GM23338 (cell line): ENCODE measurements around the gene RCOR1. TPM values are rescaled to one million over a fixed set of nuclear protein-coding genes. Genes with fewer than 3 reads are reported as not detected.
A peak's percentile ranks its signal among the peaks of the same experiment; 100 is the strongest.

Experiments
- ATAC-seq: fragments of 200-7000 bp; cut with Tn5 transposase; 3 replicates; pipeline ENCODE4 v1.9.1; 2020
- DNase-seq: peaks from one replicate; pipeline ENCODE4 v3.0.0-alpha.2; 2015; ENCODE audit warnings: low spot score
- H2AFZ ChIP-seq: fragments of 200-600 bp; sonication (generic); 2 replicates; pipeline ENCODE4 v1.8.0; 2016; ENCODE audit warnings: antibody characterized with exemption, mild to moderate bottlenecking, moderate library complexity
- H3F3A ChIP-seq: fragments of 200-600 bp; sonication (generic); replicated peaks from 2 replicates; pipeline ENCODE4 v1.8.0; 2017; ENCODE audit warnings: antibody characterized with exemption, mixed run types, low read depth
- H3K27ac ChIP-seq: fragments of 200-600 bp; sonication (generic); 2 replicates; pipeline ENCODE4 v1.6.1; 2016; ENCODE audit warnings: low read depth
- H3K27me3 ChIP-seq: fragments of 200-600 bp; sonication (generic); 2 replicates; pipeline ENCODE4 v1.8.0; 2016; ENCODE audit warnings: mild to moderate bottlenecking, mixed run types, moderate library complexity; ENCODE audit not compliant: insufficient read depth
- H3K36me3 ChIP-seq: fragments of 200-600 bp; sonication (generic); 2 replicates; pipeline ENCODE4 v1.8.0; 2016; ENCODE audit warnings: mild to moderate bottlenecking; ENCODE audit not compliant: insufficient read depth
- H3K4me1 ChIP-seq: fragments of 200-600 bp; sonication (generic); 2 replicates; pipeline ENCODE4 v1.8.0; 2016; ENCODE audit warnings: mild to moderate bottlenecking, moderate library complexity; ENCODE audit not compliant: insufficient read depth
- H3K4me2 ChIP-seq: fragments of 200-600 bp; sonication (generic); 2 replicates; pipeline ENCODE4 v1.7.1; 2017; ENCODE audit warnings: mixed run types
- H3K4me3 ChIP-seq: fragments of 200-600 bp; sonication (generic); 2 replicates; pipeline ENCODE4 v1.6.1; 2016; ENCODE audit warnings: mixed run types
- H3K79me2 ChIP-seq: fragments of 200-600 bp; sonication (generic); replicated peaks from 2 replicates; pipeline ENCODE4 v1.8.0; 2017; ENCODE audit warnings: mild to moderate bottlenecking; ENCODE audit not compliant: insufficient read depth
- H3K9me2 ChIP-seq: fragments of 200-600 bp; sonication (generic); 2 replicates; pipeline ENCODE4 v1.8.0; 2017; ENCODE audit not compliant: insufficient read depth
- H4K20me1 ChIP-seq: fragments of 200-600 bp; sonication (generic); replicated peaks from 2 replicates; pipeline ENCODE4 v1.8.0; 2017; ENCODE audit warnings: mild to moderate bottlenecking; ENCODE audit not compliant: insufficient read depth
- H3K27ac Mint-ChIP-seq: 2 replicates; pipeline ENCODE4 v1.8.0; 2020; ENCODE audit warnings: inconsistent platforms, mild to moderate bottlenecking, moderate library complexity, mixed read lengths
- H3K27me3 Mint-ChIP-seq: 3 replicates; pipeline ENCODE4 v1.8.0; 2022; ENCODE audit warnings: low read depth, mild to moderate bottlenecking, moderate library complexity, mixed read lengths, inconsistent platforms; ENCODE audit not compliant: insufficient read depth, poor library complexity
- H3K36me3 Mint-ChIP-seq: 3 replicates; pipeline ENCODE4 v1.8.0; 2021; ENCODE audit warnings: low read depth, mild to moderate bottlenecking, inconsistent platforms, moderate library complexity, mixed read lengths
- H3K4me1 Mint-ChIP-seq: 3 replicates; pipeline ENCODE4 v1.8.0; 2020; ENCODE audit warnings: mild to moderate bottlenecking, inconsistent platforms, mixed read lengths
- H3K4me3 Mint-ChIP-seq: 3 replicates; pipeline ENCODE4 v1.8.0; 2021; ENCODE audit warnings: moderate library complexity, mild to moderate bottlenecking, inconsistent platforms, mixed read lengths
- H3K9me3 Mint-ChIP-seq: 3 replicates; pipeline ENCODE4 v1.8.0; 2020; ENCODE audit warnings: moderate library complexity, mild to moderate bottlenecking, inconsistent platforms, mixed read lengths
- CREB1 ChIP-seq: fragments of 250-450 bp; sonication (Bioruptor Pico); IDR thresholded peaks from 2 replicates; pipeline ENCODE4 v1.5.0; 2020; ENCODE audit warnings: low read depth, mild to moderate bottlenecking, moderate library complexity
- CTCF ChIP-seq, 2 experiments: fragments of 200-600 bp in 1 of 2; sonication (generic) in 1 of 2; conservative IDR thresholded peaks; 2 replicates each; pipeline versions ENCODE4 v1.5.1 to v1.6.1; 2016 to 2017; ENCODE audit warnings: antibody characterized with exemption in 2 of 2, low read depth in 2 of 2, mild to moderate bottlenecking in 2 of 2, moderate library complexity in 1 of 2
- ETS1 ChIP-seq: IDR thresholded peaks from 2 replicates; pipeline ENCODE4 v1.6.1; 2016; ENCODE audit warnings: antibody characterized with exemption
- EZH2 ChIP-seq: fragments of 200-600 bp; sonication (generic); IDR thresholded peaks from one replicate; pipeline ENCODE4 v1.8.0; 2017; ENCODE audit warnings: antibody characterized with exemption, mild to moderate bottlenecking, low read depth; ENCODE audit not compliant: unreplicated experiment
- EZH2phosphoT487 ChIP-seq: fragments of 200-600 bp; sonication (generic); IDR thresholded peaks from one replicate; pipeline ENCODE4 v1.8.1; 2018; ENCODE audit warnings: antibody characterized with exemption; ENCODE audit not compliant: unreplicated experiment
- JUNB ChIP-seq: IDR thresholded peaks from one replicate; pipeline ENCODE4 v1.6.1; 2016; ENCODE audit warnings: antibody characterized with exemption; ENCODE audit not compliant: unreplicated experiment
- STAT1 ChIP-seq: IDR thresholded peaks from one replicate; pipeline ENCODE4 v1.6.1; 2016; ENCODE audit warnings: antibody characterized with exemption; ENCODE audit not compliant: unreplicated experiment
- ZNF114 ChIP-seq: fragments of 250-450 bp; sonication (Bioruptor Pico); IDR thresholded peaks from 2 replicates; pipeline ENCODE4 v1.5.0; 2020; ENCODE audit warnings: mild to moderate bottlenecking, moderate library complexity
- ZNF331 ChIP-seq: fragments of 250-450 bp; sonication (Bioruptor Pico); IDR thresholded peaks from 2 replicates; pipeline ENCODE4 v1.5.0; 2020; ENCODE audit warnings: low read depth, mild to moderate bottlenecking, moderate library complexity
- ZNF462 ChIP-seq: fragments of 250-450 bp; sonication (Bioruptor Pico); IDR thresholded peaks from 2 replicates; pipeline ENCODE4 v1.5.0; 2020; ENCODE audit warnings: mild to moderate bottlenecking, moderate library complexity
- polyA plus RNA-seq: library from polyadenylated mRNA; unstranded; fragments of >200 nt; fragmentation: Nextera tagmentation; extraction: Ambion mirVana; gene quantifications from 2 replicates; pipeline ENCODE4 v1.2.1, GENCODE V29; 2016
- total RNA-seq: library from RNA; depleted of rRNA; stranded (reverse); fragments of >200 nt; shearing (Covaris generic); gene quantifications from 2 replicates; pipeline ENCODE4 v1.2.3, GENCODE V29; 2014

Gene RCOR1
- total and polyA plus RNA-seq, 2 experiments from 2014 or later, result 7.6 to 26.1 TPM

GRCh38 chr14:102708494-102708893, 116.0 kb downstream of the RCOR1 start (continued):
- TF ChIP-seq ZNF462 (CRISPR knock-in tag), result no peak
- TF ChIP-seq CREB1, result no peak
- TF ChIP-seq ETS1, result no peak
- no peak for TF ChIP-seq EZH2
- TF ChIP-seq ZNF114, result no peak

- Mint-ChIP-seq H3K9me3 (no peaks in the 10 kb centered on the region), H3K36me3 (peaks cover 34% of the 10 kb centered on the region; the same call in 2 of the 3 replicates)
- no peak for ATAC-seq
Measured at GRCh38 chr14:102711207-102711606, 118.8 kb downstream of the RCOR1 start.

More at GRCh38 chr14:102711207-102711606, 118.8 kb downstream of the RCOR1 start:
- Histone ChIP-seq H3K4me2 (no peak overlapping the region), H3K27ac (no peak overlapping the region), H2AFZ (no peak overlapping the region), H3K9me2 (no peaks in the 10 kb centered on the region), H3F3A (peaks cover 2% of the 10 kb centered on the region; the same call in 1 of the 2 replicates), H3K36me3 (peaks cover 18% of the 10 kb centered on the region; the same call in 1 of the 2 replicates), H3K79me2 (peaks cover 4% of the 10 kb centered on the region; the same call in 1 of the 2 replicates), H3K27me3 (no peaks in the 10 kb centered on the region), H3K4me1 (no peaks in the 10 kb centered on the region), H4K20me1 (no peaks in the 10 kb centered on the region), H3K4me3 (no peak overlapping the region)
- DNase-seq, result no peak
- TF ChIP-seq ZNF331 (CRISPR knock-in tag) (no peak), CTCF (conservative IDR thresholded peaks at IDR 0.05; ENCODE audit: low read depth in 2 of 2) (0 out of 4 replicates have a peak, but pooled peaks of 1 of the 2 experiments have one; percentile 18), EZH2phosphoT487 (no peak), CREB1 (no peak), STAT1 (no peak), JUNB (no peak)
- no peak overlapping the region for H3K4me3 Mint-ChIP-seq
- no peak overlapping the region for H3K27ac Mint-ChIP-seq
- H3K27me3 Mint-ChIP-seq, result peaks cover 2% of the 10 kb centered on the region
- no peaks in the 10 kb centered on the region for H3K4me1 Mint-ChIP-seq
